Measurements from ENCODE around the gene CCDC92B. TPM values are rescaled to one million over a fixed set of nuclear protein-coding genes. Genes with fewer than 3 reads are reported as not detected.

Gene CCDC92B
- total and polyA plus RNA-seq, 10 of the 15 experiments (the other 5 are each of a cell fraction or from before 2014, with no cell fraction given) = not detected

DNA sequence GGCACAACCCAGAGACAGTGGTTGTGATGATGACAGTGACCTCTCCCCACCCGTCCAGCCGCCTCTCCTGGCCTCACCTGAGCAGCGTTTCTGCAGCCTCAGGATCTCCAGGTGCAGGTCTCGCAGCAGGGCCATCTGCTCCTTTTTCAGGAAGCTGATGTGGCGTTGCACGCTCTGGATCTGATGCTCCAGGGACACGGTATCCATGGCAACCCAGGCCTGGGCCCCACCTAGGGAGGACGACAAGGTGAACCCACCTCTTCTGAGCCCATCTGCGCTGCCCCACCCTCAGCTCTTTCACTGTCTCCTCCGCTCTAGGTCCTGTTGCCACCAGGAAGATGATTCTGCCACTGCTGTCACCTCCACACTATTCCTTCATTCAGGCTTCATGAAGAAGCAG is 14.5 kb downstream of the CCDC92B start:
- POLR2A ChIA-PET = no interaction called here
- H3K27ac ChIP-seq (ENCODE audit: control insufficient read depth, insufficient read depth) = no peak overlapping the region
- FAIRE-seq = no peak

More for the DNA sequence above, 14.5 kb downstream of the CCDC92B start:
- ChIA-PET CTCF (no interaction called here), SMC1A (ENCODE audit: uncharacterized antibody, unreplicated experiment) (no interaction called here), RAD21 (ENCODE audit: unreplicated experiment) (no interaction called here)
- H3K4me2 ChIP-seq (ENCODE audit: control insufficient read depth, insufficient read depth) = no peak overlapping the region
- DNase-seq (ENCODE audit: low read depth, low spot score) (no peak), ATAC-seq (no peak)
- intact Hi-C loops (cut with micrococcal nuclease; ENCODE audit: unreplicated experiment) = no loop called here
- H3K36me3 ChIP-seq (ENCODE audit: control insufficient read depth in 2 of 2, insufficient read depth in 2 of 2, low read length in 1 of 2) = no peaks in the 10 kb centered on the region
- H3K9me3 ChIP-seq (replicated peaks; ENCODE audit: control insufficient read depth, insufficient read depth, low read length) = no peaks in the 10 kb centered on the region
- H3K4me1 ChIP-seq (ENCODE audit: control insufficient read depth, insufficient read depth, low read length) = no peaks in the 10 kb centered on the region
- no peak overlapping the region for H3K9ac ChIP-seq (ENCODE audit: control insufficient read depth, insufficient read depth, low read length)
- in situ Hi-C loops (cut with MboI) = no loop called here
- H3K4me3 ChIP-seq = no peak overlapping the region
- H4K20me1 ChIP-seq (ENCODE audit: control insufficient read depth, insufficient read depth) = no peaks in the 10 kb centered on the region
- no peak overlapping the region for H2AFZ ChIP-seq (ENCODE audit: control insufficient read depth, low read depth, low read length)
- H3K27me3 ChIP-seq (replicated peaks in 1 of 2; ENCODE audit: control insufficient read depth in 2 of 2, insufficient read depth in 2 of 2, low read length in 1 of 2) = no peaks in the 10 kb centered on the region
- WGBS (ENCODE audit: insufficient coverage, insufficient replicate concordance, low lambda C conversion rate, missing lambda C conversion rate) = 6% methylated on average over 10 of the region's 10 CpGs
- H3K79me2 ChIP-seq (ENCODE audit: control insufficient read depth, insufficient read depth, low read length) = no peaks in the 10 kb centered on the region
- TF ChIP-seq POU2F2 (IDR thresholded peaks at IDR 0.05; ENCODE audit: borderline replicate concordance, low read depth, low read length) (no peak), DPF2 (IDR thresholded peaks at IDR 0.05) (no peak), POLR2A (IDR thresholded peaks at IDR 0.05; ENCODE audit: low read depth, low read length) (no peak)
- TF ChIP-seq, protein P1, sequence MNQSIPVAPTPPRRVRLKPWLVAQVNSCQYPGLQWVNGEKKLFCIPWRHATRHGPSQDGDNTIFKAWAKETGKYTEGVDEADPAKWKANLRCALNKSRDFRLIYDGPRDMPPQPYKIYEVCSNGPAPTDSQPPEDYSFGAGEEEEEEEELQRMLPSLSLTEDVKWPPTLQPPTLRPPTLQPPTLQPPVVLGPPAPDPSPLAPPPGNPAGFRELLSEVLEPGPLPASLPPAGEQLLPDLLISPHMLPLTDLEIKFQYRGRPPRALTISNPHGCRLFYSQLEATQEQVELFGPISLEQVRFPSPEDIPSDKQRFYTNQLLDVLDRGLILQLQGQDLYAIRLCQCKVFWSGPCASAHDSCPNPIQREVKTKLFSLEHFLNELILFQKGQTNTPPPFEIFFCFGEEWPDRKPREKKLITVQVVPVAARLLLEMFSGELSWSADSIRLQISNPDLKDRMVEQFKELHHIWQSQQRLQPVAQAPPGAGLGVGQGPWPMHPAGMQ (IDR thresholded peaks at IDR 0.05; ENCODE audit: borderline replicate concordance) = no peak
- TF ChIP-seq, protein P2, sequence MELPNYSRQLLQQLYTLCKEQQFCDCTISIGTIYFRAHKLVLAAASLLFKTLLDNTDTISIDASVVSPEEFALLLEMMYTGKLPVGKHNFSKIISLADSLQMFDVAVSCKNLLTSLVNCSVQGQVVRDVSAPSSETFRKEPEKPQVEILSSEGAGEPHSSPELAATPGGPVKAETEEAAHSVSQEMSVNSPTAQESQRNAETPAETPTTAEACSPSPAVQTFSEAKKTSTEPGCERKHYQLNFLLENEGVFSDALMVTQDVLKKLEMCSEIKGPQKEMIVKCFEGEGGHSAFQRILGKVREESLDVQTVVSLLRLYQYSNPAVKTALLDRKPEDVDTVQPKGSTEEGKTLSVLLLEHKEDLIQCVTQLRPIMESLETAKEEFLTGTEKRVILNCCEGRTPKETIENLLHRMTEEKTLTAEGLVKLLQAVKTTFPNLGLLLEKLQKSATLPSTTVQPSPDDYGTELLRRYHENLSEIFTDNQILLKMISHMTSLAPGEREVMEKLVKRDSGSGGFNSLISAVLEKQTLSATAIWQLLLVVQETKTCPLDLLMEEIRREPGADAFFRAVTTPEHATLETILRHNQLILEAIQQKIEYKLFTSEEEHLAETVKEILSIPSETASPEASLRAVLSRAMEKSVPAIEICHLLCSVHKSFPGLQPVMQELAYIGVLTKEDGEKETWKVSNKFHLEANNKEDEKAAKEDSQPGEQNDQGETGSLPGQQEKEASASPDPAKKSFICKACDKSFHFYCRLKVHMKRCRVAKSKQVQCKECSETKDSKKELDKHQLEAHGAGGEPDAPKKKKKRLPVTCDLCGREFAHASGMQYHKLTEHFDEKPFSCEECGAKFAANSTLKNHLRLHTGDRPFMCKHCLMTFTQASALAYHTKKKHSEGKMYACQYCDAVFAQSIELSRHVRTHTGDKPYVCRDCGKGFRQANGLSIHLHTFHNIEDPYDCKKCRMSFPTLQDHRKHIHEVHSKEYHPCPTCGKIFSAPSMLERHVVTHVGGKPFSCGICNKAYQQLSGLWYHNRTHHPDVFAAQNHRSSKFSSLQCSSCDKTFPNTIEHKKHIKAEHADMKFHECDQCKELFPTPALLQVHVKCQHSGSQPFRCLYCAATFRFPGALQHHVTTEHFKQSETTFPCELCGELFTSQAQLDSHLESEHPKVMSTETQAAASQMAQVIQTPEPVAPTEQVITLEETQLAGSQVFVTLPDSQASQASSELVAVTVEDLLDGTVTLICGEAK (IDR thresholded peaks at IDR 0.05; ENCODE audit: borderline replicate concordance) = no peak
- no TSS peak for BruUV-seq (replicated peaks)

Data from GM12878 (cell line).